HG03060 (cell line): ENCODE results near the gene HUNK.

ENCODE experiments used
- ATAC-seq: cut with Tn5 transposase; IDR thresholded peaks from one replicate; pipeline ENCODE4 v1.9.1; 2021; ENCODE audit warnings: low read depth, moderate number of reproducible peaks; ENCODE audit not compliant: unreplicated experiment

HUNK gene

DNA sequence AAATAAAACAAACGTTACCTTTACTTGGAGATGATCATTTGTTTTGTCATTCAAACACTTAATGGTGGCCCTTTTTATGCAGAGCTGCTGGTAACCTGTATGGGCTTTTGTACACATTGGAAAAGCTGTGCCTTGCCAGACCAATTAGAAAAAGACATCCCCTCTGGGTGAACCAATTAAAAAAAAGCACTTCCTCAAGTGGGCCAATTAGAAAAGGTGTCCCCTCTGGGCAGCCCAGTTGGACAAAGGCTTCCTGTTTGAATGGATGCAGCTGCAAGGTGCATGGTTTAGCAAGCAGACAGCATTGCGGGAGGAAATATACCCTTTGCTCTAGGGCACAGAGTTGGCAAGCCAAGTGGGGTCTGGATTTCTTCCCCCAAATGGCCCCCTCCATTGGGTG is 21.6 kb downstream of the HUNK start:
- no peak for ATAC-seq

DNA sequence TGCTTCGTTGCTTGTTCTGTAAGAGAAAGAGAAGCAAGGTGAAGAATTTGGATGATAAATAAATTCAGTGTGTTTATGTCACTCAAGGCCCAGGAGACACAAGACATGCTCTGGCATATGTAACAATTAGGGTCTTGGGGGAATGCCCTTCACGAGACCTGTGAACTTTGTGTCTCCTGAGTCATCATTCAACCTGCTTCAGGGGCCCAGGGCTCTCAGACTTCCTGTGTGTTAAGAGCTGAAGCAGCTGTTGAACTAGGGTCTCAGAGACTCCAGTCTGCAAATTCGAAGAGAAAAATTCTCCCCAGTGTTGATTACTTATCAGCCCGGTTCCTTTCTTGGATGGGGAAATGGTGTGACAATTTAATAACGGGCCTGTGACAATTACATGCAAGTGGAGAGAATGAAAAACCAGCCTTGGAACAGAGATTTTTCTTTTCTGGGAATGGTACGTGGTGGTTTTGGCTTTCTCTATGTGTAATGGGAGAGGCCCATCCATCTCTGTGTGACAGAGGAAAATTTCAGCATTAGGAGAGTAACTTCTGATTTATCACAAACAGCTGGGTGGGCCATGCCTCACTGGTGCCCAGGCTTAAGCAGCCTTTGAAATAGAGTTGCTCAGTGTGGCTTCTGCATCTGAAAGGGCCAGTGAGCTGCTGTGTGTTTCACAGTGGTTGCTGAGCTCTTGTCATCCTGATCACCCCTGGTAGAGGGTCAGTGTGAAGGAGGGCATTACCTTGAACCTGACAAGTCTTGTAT is 22.4 kb downstream of the HUNK start:
- no peak for ATAC-seq

DNA sequence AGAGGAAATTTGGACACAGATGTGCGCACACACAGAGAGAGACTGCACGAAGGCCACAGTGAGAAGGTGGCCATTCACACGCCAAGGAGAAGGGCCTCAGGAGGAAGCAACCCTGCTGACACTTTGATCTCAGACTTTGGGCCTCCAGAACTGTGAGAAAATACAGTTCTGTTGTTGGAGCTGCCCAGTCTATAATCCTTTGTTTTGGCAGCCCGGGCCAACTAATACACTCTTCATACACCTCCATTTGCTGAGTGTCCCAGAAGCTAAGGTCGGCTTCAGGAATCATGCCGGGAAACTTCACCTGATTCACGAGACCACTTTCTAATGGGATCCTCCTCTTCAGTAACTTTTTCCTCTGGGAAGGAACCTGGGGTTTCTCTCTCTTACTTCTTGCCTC is 23.2 kb downstream of the HUNK start:
- ATAC-seq: no peak

DNA sequence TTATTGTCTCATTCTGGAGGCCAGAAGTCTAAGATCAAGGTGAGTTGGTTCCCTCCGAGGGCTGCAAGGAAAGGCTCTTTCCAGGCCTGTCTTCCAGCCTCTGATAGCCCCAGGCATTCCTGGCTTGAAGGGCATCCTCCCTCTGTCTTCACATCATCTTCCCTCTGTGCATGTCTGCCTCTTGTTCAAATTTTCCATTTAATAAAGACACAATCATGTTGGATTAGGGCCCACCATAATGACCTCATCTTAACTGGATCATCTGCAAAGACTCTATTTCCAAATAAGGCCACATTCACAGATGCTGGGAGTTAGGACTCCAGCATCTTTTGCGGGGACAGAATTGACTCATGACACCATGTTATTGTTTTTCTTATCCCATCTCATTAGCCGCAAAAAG is 24.5 kb downstream of the HUNK start:
- ATAC-seq: no peak

DNA sequence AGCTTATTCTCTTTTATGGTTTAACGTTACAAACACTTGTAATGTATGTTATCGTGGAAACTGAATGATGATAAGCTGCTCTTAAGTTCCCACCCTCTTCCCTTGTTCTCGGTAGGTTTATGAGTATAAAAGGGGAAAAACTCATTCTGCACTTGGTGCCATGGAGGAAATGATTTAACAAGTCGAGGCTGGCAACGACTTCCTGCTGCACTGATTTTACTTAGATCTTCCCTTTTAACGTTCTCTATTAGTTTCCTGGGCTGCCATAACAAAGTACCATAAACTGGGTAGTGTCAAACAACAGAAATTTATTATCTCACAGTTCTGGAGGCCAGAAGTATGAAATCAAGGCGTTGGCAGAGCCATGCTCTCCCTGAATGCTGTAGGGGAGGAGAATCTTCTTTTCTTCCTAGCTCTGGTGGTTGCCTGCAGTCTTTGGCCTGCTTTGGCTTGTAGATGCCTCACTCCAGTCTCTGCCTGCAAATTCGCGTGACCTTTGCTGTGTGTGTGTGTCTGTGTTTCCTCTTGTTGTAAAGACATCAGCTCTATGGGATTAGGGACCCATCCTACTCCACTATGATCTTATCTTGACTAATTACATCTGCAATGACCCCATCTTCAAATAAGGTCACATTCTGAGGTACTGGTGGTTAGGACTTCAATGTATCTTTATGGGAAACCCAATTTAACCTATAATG is 26.3 kb downstream of the HUNK start:
- no peak for ATAC-seq

DNA sequence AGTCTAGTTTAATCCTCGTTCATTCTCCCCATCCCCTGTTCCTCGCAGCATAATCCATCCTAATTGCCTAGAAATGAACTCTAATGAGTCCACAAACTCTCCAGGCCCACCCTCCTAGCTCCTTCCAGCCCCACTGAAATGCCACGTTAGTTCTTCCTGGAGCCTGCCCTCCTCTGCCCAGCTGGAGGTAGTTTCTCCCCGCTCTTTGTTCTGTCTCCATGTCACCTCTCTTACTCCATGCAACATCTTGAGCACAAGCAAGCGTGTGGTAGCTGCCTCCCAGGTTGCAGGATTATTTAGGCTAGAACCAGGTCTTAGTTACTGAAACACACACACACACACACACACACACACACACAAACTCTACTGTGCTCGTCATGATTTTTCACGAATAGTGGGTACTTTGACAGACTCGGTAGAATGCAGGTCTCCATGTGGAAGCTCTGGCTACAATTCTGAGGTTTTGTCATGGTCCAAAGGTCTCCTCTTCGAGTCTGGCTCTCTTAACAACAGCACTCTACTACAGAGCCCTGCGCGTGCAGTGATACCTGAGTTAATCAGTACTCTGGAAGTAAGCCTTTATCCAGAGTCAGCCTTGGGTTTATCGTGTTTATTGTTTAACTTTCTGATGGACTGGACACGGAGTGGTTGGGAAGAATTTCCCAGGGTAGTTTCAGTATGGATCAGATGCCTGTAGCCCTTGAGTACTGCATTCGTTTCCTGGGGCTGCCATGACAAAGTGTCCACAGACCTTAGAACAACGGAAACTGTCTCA is 27.5 kb downstream of the HUNK start:
- no peak for ATAC-seq

DNA sequence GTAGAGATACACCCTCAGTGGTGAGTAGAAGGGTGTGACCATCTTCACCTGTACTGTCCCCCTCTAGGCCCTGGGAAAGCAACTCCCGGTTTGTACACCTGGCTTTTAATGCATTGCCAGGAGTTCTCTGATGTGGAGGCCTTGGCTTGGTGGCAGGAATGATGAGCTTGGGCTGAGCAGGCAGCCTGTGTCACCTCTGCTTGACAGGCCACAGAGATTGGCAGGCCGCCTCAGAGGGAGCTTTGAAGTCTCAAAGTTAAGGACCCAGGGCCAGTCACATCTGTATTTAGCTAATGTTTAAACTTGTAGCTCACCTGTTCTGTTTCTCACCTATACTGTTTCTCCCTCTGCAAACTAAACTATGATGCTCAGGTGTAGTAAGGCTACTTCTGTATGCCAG is 28.5 kb downstream of the HUNK start:
- no peak for ATAC-seq

DNA sequence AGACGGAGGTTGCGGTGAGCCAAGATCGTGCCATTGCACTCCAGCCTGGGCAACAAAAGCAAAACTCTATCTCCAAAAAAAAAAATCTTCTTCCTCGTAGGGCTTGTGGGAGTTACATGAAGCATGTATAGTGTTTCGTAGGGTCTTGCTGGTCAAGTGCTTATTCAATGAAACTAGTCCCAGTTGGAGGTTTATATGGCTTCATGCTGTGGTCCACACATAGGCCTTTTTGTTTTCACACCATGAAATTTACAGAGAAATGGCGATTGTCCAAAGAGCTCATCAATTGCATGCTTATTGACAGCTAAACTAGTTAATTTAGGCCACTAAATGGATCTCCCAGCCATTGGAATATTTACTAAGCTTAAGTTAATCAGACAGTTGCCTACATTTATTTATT is 29.6 kb downstream of the HUNK start:
- no peak for ATAC-seq

DNA sequence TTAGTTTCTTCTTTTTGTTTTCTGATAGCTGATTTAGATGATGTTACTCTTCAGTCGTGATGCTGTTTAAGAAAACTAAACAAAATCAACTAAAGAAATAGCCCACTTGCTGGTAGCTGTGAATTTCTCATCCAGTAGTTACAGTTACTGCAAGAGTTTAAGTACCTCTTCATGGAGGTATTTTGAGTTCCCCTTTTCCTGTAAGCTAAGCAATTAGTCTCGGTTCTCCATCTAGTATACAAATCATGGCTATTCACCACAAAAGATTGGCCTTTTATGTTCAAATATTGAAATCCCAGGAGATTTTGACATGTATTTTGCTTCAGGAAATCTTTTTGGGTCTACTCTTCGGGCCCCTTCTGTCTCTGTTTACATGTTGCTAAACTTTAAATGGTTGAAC is 31.1 kb downstream of the HUNK start:
- ATAC-seq: no peak

DNA sequence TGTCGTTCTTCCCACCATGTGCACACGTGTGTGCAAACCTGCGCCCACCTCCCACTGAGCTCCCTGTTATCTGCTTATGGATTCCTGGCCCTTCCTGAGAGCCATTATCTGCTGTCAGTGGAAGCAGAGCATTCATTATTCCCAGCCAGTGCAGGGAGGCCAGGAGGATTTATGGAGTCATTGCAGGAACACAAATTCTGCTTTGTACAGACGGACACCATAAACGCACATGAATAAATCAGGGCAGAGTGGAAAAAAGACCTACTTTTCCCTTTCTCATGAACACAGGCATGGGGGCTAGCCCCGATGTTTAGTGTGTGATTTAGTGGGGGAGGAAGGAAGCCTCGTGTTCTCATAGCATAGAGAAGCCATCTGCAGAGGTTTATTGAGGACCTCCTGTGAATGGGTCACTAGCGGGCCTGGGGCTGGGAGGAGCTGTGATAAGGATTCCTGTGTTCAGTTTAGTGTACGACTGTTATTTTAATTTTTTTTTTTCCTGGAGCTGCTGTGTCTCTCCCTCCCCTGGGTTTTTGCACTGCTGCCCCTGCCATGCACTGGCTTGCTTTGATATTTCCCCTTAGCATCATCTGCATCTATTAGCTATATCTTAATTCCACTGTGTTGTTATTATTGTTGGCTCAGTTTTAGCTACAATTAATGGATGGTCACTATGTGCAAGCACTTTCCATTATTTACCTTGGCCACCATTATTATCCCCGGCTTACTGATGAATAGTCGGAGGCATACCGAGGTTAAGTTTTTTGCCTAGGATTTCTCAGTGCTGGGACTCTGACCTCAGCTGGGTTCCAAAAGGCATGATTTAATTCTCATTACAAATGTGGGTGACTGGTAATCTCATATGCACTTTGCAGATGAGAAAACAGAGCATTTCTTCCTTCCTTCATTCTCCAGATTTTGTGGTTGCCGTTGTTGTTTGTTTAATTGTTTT is 33.0 kb downstream of the HUNK start:
- ATAC-seq: no peak

DNA sequence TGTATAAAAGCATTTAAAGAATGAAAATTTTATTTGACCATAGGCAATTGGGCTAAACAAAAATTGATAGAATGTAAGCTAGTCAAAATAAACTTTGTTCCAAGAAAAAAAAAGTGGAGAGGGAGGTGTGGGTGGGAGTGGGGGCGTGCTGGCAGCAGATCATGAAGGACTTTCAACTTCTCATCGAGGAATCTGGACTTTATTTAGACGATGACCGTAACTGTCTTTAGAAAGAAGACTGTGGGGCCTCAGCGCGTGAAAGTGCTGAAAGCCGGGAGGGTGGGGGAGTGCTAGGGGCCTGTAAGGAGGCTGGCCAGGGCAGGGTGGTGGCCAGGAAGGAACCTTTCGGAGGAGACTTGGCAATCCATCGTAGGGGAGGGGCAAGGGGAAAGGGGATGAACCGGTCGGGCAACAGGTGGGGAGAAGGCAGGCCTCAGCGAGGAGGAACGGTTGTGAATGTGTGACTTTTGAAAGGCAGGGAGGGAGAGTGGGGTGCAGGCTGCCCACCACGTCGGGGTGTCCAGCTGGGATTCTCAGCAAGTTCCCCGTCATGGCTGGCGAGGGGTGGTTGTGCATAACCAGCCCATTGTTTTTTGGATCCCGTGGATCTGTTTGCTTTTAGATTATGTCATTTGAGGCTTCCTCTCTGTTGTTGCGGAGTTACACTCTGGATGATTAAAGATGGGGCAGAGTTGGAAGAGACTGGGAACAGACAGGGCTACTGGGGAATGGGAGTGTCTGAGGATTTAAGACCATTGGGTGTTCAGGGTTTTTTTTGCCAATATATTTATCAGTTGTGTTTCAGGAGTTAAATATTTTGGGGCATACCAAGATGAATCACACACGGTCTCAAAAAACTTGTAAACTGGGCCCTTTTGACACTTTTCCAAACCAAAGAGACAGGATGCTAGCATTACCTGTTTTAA is 35.5 kb downstream of the HUNK start:
- no peak for ATAC-seq

DNA sequence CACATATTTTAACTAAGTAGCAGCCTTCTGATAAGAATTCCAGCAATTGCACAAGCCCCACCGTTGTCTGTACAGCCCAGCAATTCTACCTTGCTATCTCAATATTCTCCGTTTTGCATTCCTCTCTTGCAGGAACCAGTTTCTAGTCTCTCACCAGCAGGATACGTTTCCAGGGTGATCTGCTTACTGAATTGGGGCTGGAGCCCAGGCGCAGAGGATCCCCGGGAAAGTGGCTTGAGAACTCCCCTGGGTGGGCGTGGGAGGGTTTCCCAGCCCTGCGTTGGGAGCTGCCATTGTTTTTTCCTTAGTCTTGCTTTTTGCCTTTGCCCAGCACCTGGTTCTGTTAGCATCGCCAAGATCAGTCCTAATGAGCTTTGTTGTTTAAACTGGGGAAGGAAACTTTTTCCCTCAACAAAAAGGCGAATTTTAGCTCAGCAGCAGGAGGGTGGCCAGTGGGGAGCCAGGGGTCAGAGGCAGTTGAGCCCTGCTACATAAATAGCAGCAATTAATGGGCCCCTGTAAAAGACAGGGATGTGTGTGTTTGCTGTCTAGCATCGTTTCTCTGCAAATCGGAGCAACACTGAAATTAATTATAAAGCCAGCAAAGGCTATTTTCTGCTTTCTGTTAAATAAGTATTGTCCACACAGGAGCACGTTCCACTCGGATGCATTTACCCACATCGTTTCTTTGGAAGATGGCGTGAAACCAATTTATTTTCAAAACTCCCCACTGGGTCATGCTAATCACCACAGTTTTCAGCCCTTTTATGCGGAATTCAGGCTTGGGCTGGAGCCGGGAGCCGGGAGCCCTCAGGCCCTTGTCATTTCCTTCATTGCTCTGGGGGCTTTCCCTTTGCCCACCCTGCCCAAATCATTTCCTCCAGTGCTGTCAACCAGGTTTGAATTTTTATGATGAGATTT is 36.6 kb downstream of the HUNK start:
- no peak for ATAC-seq

DNA sequence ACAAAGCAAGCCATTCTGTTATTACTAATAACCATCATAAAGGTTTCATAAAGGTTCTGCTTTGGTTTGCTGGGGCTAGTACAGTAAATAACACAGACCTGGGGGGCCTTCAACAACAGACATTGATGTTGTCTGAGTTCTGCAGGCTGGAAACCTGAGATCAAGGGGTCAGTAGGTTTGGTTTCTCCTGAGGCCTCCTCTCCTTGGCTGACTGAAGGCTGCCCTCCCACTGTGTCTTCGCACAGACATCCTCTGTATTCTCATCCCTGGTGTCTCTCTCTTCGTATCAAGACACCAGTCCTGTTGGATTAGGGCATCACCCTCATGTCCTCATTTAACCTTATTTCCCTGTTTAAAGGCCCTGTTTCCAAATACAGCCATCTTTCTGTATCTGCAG is 37.3 kb downstream of the HUNK start:
- no peak for ATAC-seq

DNA sequence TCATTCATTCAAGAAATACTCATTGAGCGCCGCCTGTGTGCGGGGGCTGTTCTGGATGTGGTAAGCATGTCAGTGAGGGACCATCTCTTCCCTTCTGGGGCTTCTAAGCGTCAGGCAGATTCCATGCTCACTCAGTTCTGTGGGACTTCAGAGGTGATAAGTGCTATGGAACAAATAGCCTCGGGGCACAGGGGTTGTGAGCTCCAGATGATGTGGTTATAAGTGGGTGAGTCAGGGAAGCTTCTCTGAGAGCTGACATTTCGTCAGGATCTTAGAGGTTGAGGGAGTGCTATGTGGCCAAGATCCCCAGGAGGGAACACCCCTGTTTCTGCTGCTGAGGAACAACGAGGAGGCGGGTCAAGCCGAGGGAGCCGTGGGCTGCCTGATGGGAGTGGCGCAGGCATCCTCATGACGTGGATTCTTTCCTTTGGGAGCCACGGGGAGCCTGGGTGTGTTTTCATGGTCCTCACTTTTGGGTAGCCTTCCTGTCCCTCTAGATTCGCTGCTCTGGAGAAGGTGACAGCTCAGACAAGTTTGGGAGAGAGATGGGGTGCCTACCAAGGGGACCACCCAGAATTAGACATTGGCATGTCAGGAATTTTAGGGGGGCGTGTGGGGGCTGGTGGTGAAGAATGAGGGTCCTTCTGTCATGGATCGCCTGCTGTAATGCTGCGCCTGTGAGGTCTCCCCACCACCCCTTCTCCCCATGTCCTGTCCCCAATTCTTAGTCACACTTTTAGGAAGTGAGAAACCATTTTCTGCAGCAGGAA is 38.5 kb downstream of the HUNK start:
- ATAC-seq: no peak

DNA sequence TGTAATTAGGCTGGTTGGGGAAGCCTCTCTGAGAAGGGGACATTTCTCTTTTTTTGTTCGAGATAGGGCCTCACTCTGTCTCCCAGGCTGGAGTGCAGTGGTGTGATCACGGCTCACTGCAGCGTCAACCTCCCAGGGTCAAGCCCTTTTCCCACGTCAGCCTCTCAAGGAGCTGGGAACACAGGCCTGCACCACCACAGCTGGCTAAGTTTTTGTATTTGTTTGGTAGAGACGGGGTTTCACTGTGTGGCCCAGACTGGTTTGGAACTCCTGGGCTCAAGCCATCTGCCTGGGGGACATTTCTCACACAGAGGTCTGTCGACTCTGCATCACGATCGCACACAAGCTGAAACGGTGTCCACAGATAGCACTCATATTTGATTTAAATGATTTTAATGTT is 39.7 kb downstream of the HUNK start:
- no peak for ATAC-seq

DNA sequence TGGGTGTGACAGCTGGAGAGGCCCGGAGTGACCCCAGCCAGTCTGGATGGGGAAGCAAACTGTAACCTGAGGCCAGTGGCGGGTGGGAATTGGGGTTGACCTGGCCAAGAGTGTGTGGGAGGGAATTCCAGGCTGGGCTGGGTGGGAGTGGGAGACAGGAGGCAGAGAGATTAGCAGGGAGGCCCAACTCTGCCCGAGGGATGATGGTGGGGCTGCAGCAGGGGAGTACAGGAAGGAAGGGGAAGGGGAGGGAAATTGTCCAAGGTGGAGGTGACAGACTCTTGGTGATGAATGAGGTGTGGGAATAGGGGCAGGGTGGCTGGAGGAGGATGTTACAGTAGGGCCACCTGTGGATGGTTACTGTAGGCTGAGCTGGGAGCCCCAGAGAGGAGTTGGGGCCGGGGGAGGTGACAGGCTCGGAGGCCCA is 40.4 kb downstream of the HUNK start:
- no peak for ATAC-seq

DNA sequence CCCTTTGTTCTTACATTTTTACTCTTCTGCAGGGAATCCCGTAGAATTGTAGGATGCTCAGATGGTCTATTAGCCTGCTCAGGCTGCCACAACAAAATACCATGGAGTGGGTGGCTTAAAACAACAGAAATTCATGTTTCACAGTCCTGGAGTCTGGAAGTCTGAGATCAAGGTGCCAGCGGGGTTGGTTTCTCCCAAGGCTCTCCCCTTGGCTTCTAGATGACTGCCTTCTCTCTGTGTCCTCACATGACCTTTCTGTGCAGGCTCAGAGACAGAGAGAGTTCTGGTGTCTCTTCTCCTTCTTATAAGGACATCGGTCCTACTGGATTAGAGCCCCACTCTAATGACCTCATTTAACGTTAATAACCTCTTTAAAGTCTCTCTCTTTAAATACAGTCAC is 41.7 kb downstream of the HUNK start:
- ATAC-seq: no peak

DNA sequence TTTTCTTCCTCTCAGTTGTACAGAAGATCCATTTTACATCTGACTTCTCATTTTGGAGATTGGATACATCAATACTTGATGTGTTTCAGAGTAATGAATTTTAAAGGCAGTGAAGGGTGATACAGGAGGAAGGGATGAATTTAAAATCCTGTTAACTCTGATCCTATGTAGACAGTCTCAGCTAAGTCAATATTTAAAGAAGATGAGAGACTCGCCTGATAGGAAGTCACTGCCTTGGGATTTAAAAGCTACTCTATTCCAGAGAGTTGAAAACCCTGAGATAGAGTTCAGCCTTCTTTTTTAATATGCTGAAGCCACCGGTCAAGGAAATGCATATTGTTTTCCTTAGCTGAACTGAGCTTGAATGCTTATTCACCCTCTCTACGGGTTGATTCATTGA is 42.7 kb downstream of the HUNK start:
- no peak for ATAC-seq
